Measurements from ENCODE around the gene MAP4K4. TPM values are rescaled to one million over a fixed set of nuclear protein-coding genes. Genes with fewer than 3 reads are reported as not detected.

MAP4K4 gene
- total RNA-seq, 1 donor from 2014 or later = 175 TPM

GRCh38 chr2:101812226-101812625, 114.7 kb downstream of the MAP4K4 start:
- Mint-ChIP-seq H3K9me3 (no peaks in the 10 kb centered on the region), H3K27me3 (ENCODE audit: low read depth) (no peaks in the 10 kb centered on the region), H3K4me1 (peaks cover 60% of the 10 kb centered on the region), H3K36me3 (no peaks in the 10 kb centered on the region), H3K4me3 (no peak overlapping the region), H3K27ac (peak overlapping the region; percentile 40)
- DNase-seq (ENCODE audit: low spot score in 2 of 2, unreplicated experiment in 2 of 2) = no peak
- TF ChIP-seq, protein P1, sequence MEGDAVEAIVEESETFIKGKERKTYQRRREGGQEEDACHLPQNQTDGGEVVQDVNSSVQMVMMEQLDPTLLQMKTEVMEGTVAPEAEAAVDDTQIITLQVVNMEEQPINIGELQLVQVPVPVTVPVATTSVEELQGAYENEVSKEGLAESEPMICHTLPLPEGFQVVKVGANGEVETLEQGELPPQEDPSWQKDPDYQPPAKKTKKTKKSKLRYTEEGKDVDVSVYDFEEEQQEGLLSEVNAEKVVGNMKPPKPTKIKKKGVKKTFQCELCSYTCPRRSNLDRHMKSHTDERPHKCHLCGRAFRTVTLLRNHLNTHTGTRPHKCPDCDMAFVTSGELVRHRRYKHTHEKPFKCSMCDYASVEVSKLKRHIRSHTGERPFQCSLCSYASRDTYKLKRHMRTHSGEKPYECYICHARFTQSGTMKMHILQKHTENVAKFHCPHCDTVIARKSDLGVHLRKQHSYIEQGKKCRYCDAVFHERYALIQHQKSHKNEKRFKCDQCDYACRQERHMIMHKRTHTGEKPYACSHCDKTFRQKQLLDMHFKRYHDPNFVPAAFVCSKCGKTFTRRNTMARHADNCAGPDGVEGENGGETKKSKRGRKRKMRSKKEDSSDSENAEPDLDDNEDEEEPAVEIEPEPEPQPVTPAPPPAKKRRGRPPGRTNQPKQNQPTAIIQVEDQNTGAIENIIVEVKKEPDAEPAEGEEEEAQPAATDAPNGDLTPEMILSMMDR (IDR thresholded peaks at IDR 0.05; ENCODE audit: unreplicated experiment) = no peak

GRCh38 chr2:101814752-101815151, 117.2 kb downstream of the MAP4K4 start:
- Mint-ChIP-seq H3K4me3 (no peak overlapping the region), H3K36me3 (no peaks in the 10 kb centered on the region), H3K27me3 (ENCODE audit: low read depth) (no peaks in the 10 kb centered on the region), H3K4me1 (peaks cover 62% of the 10 kb centered on the region), H3K9me3 (no peaks in the 10 kb centered on the region), H3K27ac (no peak overlapping the region)
- DNase-seq (ENCODE audit: low spot score in 2 of 2, unreplicated experiment in 2 of 2) = no peak
- TF ChIP-seq, protein P1 (IDR thresholded peaks at IDR 0.05; ENCODE audit: unreplicated experiment) = no peak

GRCh38 chr2:101815154-101815553, 117.6 kb downstream of the MAP4K4 start:
- peaks cover 63% of the 10 kb centered on the region for H3K4me1 Mint-ChIP-seq
- H3K27me3 Mint-ChIP-seq (ENCODE audit: low read depth) = no peaks in the 10 kb centered on the region
- no peak overlapping the region for H3K4me3 Mint-ChIP-seq
- TF ChIP-seq, protein P1 (IDR thresholded peaks at IDR 0.05; ENCODE audit: unreplicated experiment) = no peak
- H3K36me3 Mint-ChIP-seq = no peaks in the 10 kb centered on the region
- H3K9me3 Mint-ChIP-seq = no peaks in the 10 kb centered on the region
- no peak for DNase-seq (ENCODE audit: low spot score in 2 of 2, unreplicated experiment in 2 of 2)
- no peak overlapping the region for H3K27ac Mint-ChIP-seq

GRCh38 chr2:101815739-101816391, 118.4 kb downstream of the MAP4K4 start:
- H3K27ac Mint-ChIP-seq = peak overlapping the region; percentile 37
- no peak for DNase-seq (ENCODE audit: low spot score in 2 of 2, unreplicated experiment in 2 of 2)

GRCh38 chr2:101816598-101816997, 119.1 kb downstream of the MAP4K4 start:
- TF ChIP-seq, protein P1 (IDR thresholded peaks at IDR 0.05; ENCODE audit: unreplicated experiment) = no peak
- Mint-ChIP-seq H3K9me3 (no peaks in the 10 kb centered on the region), H3K36me3 (no peaks in the 10 kb centered on the region), H3K4me1 (peaks cover 69% of the 10 kb centered on the region), H3K4me3 (no peak overlapping the region), H3K27me3 (ENCODE audit: low read depth) (no peaks in the 10 kb centered on the region), H3K27ac (peak overlapping the region; percentile 37)
- no peak for DNase-seq (ENCODE audit: low spot score in 2 of 2, unreplicated experiment in 2 of 2)

More at GRCh38 chr2:101815739-101816391, 118.4 kb downstream of the MAP4K4 start:
- Mint-ChIP-seq H3K36me3 (no peaks in the 10 kb centered on the region), H3K4me1 (peaks cover 66% of the 10 kb centered on the region), H3K27me3 (ENCODE audit: low read depth) (no peaks in the 10 kb centered on the region), H3K4me3 (no peak overlapping the region), H3K9me3 (no peaks in the 10 kb centered on the region)
- TF ChIP-seq, protein P1 (IDR thresholded peaks at IDR 0.05; ENCODE audit: unreplicated experiment) = no peak

Data from mesothelial cell of epicardium (in vitro differentiated cells).